ENCODE measurements around the gene TRABD2B.

GRCh38 chr1:47816325-47817071 lies 180.7 kb downstream of the TRABD2B start:
- no peak for TF ChIP-seq EZH2 (IDR thresholded peaks at IDR 0.05; ENCODE audit: insufficient read depth, poor library complexity, severe bottlenecking)
- no peak for TF ChIP-seq EZH2phosphoT487 (IDR thresholded peaks at IDR 0.05; ENCODE audit: insufficient read depth, low read depth)

All from GM23248 (cell line).